Activated naive CD4-positive, alpha-beta T cell (primary cell): ENCODE results near the gene CD52.

Experiments used
- DNase-seq, 4 experiments: peaks; one replicate each; lab custom pipeline; 2025; lab: John Stamatoyannopoulos, UW

The CD52 gene

GRCh38 chr1:26317612-26318337, at the start of gene CD52:
Gene CD52 (plus strand): TSS chr1:26317958. CDS start chr1:26318018, 60 bp downstream.
- DNase-seq = peak in 2 of 4 experiments; percentile 46 to 59

- no peak for DNase-seq
These were observed 49.2 kb upstream of the CD52 start for GRCh38 chr1:26268290-26269197.

GRCh38 chr1:26269198-26269550, 48.6 kb upstream of the CD52 start:
- no peak for DNase-seq

GRCh38 chr1:26274801-26275425, 42.8 kb upstream of the CD52 start:
- no peak for DNase-seq

GRCh38 chr1:26275580-26276431, 42.0 kb upstream of the CD52 start:
- peak in 3 of 4 experiments; percentile 42 to 68 (median 61) for DNase-seq

GRCh38 chr1:26276432-26276838, 41.3 kb upstream of the CD52 start:
- no peak for DNase-seq

- DNase-seq = no peak
These were observed 40.5 kb upstream of the CD52 start for GRCh38 chr1:26277261-26277661.

GRCh38 chr1:26277719-26278118, 40.0 kb upstream of the CD52 start:
- DNase-seq = no peak

- no peak for DNase-seq
These were observed 39.5 kb upstream of the CD52 start for GRCh38 chr1:26278303-26278702.

- no peak for DNase-seq
These were observed 38.9 kb upstream of the CD52 start for GRCh38 chr1:26278724-26279455.

- peak; percentile 40 to 78 (median 57) for DNase-seq
These were observed 38.1 kb upstream of the CD52 start, which contains the start of gene SH3BGRL3 for GRCh38 chr1:26279456-26280332. Gene SH3BGRL3 (plus strand): TSS chr1:26280086. CDS start chr1:26280156, 70 bp downstream.

GRCh38 chr1:26280333-26281042, 37.3 kb upstream of the CD52 start:
- DNase-seq = no peak

- no peak for DNase-seq
These were observed 36.4 kb upstream of the CD52 start for GRCh38 chr1:26281091-26281958.

GRCh38 chr1:26281971-26282370, 35.8 kb upstream of the CD52 start:
- DNase-seq = no peak

- no peak for DNase-seq
These were observed 35.3 kb upstream of the CD52 start for GRCh38 chr1:26282401-26282918.

- no peak for DNase-seq
These were observed 34.4 kb upstream of the CD52 start for GRCh38 chr1:26283279-26283853.

- no peak for DNase-seq
These were observed 33.7 kb upstream of the CD52 start for GRCh38 chr1:26283871-26284596.
